CD4-positive, alpha-beta memory T cell (primary cell): Measurements from ENCODE around the gene PFKFB1. TPM values are rescaled to one million over a fixed set of nuclear protein-coding genes. Genes with fewer than 3 reads are reported as not detected.
A peak's percentile ranks its signal among the peaks of the same experiment; 100 is the strongest.

Experiments
- CTCF ChIA-PET: fragments of 350-600 bp; sonication (Branson Sonifier 250); formaldehyde crosslinking; loops from one replicate; lab custom pipeline; 2021; ENCODE audit warnings: inconsistent platforms; ENCODE audit not compliant: partially characterized antibody; lab: Charles Lee
- POLR2A ChIA-PET: fragments of 350-600 bp; sonication (Branson Sonifier 250); formaldehyde crosslinking; loops from one replicate; lab custom pipeline; 2021; ENCODE audit not compliant: partially characterized antibody; lab: Charles Lee
- DNase-seq, 5 donors: peaks; one replicate each; pipeline versions ENCODE4 v3.0.0 to v3.0.0-alpha.2; 2020 to 2022; ENCODE audit warnings: mixed read lengths in 1 of 5
- H3K27ac ChIP-seq: one replicate; pipeline ENCODE4 v1.7.0; 2013; ENCODE audit warnings: low read depth, low read length
- H3K27me3 ChIP-seq: 2 replicates; pipeline ENCODE4 v1.7.0; 2013; ENCODE audit warnings: mild to moderate bottlenecking, low read length, moderate library complexity; ENCODE audit not compliant: insufficient read depth
- H3K36me3 ChIP-seq: 2 replicates; pipeline ENCODE4 v1.7.0; 2013; ENCODE audit warnings: mild to moderate bottlenecking, low read length, moderate library complexity; ENCODE audit not compliant: insufficient read depth
- H3K4me1 ChIP-seq: 2 replicates; pipeline ENCODE4 v1.7.0; 2013; ENCODE audit warnings: mild to moderate bottlenecking, low read length, moderate library complexity; ENCODE audit not compliant: insufficient read depth
- H3K4me3 ChIP-seq, 2 donors: one replicate each; pipeline ENCODE4 v1.7.0; 2013; ENCODE audit warnings: low read length in 2 of 2, mild to moderate bottlenecking in 1 of 2
- H3K9me3 ChIP-seq, 2 donors: one replicate each; pipeline ENCODE4 v1.7.0; 2013; ENCODE audit warnings: low read length in 2 of 2, control low read depth in 1 of 2; ENCODE audit not compliant: control insufficient read depth in 1 of 2
- H3K27ac Mint-ChIP-seq, 7 donors: one replicate each; pipeline ENCODE4 v1.8.0; 2020 to 2021; ENCODE audit warnings: mixed read lengths in 7 of 7, mild to moderate bottlenecking in 6 of 7, inconsistent platforms in 3 of 7, moderate library complexity in 3 of 7
- H3K27me3 Mint-ChIP-seq, 2 donors: one replicate each; pipeline ENCODE4 v1.8.0; 2020 to 2021; ENCODE audit warnings: mixed read lengths in 2 of 2
- H3K36me3 Mint-ChIP-seq, 2 donors: one replicate each; pipeline ENCODE4 v1.8.0; 2020 to 2021; ENCODE audit warnings: mixed read lengths in 2 of 2, inconsistent platforms in 1 of 2, mild to moderate bottlenecking in 1 of 2
- H3K4me1 Mint-ChIP-seq, 4 donors: one replicate each; pipeline ENCODE4 v1.8.0; 2020 to 2021; ENCODE audit warnings: mixed read lengths in 4 of 4, mild to moderate bottlenecking in 1 of 4
- H3K4me3 Mint-ChIP-seq, 8 donors: one replicate each; pipeline ENCODE4 v1.8.0; 2020 to 2021; ENCODE audit warnings: mixed read lengths in 8 of 8, mild to moderate bottlenecking in 7 of 8, moderate library complexity in 6 of 8, inconsistent platforms in 3 of 8
- H3K9me3 Mint-ChIP-seq, 8 donors: one replicate each; pipeline ENCODE4 v1.8.0; 2020 to 2021; ENCODE audit warnings: mixed read lengths in 8 of 8, mild to moderate bottlenecking in 5 of 8, inconsistent platforms in 3 of 8, moderate library complexity in 1 of 8
- intact Hi-C: fragments of 100-400 bp; cut with micrococcal nuclease; formaldehyde crosslinking; loops from one replicate; pipeline ENCODE4 v1.15.1; 2023
- polyA plus RNA-seq, 2 donors: library from polyadenylated mRNA; unstranded; fragments of 300-500 nt; fragmentation: Illumina TruSeq; gene quantifications; one replicate each; pipeline ENCODE4 v1.2.3, GENCODE V29; 2021
- total RNA-seq, 2 experiments: library from RNA; stranded (reverse); gene quantifications; one replicate each; pipeline ENCODE4 v1.2.3, GENCODE V29; 2021

PFKFB1 gene
- total and polyA plus RNA-seq, 4 experiments from 2014 or later, result 0.35 to 0.78 TPM; not detected in 2

DNA sequence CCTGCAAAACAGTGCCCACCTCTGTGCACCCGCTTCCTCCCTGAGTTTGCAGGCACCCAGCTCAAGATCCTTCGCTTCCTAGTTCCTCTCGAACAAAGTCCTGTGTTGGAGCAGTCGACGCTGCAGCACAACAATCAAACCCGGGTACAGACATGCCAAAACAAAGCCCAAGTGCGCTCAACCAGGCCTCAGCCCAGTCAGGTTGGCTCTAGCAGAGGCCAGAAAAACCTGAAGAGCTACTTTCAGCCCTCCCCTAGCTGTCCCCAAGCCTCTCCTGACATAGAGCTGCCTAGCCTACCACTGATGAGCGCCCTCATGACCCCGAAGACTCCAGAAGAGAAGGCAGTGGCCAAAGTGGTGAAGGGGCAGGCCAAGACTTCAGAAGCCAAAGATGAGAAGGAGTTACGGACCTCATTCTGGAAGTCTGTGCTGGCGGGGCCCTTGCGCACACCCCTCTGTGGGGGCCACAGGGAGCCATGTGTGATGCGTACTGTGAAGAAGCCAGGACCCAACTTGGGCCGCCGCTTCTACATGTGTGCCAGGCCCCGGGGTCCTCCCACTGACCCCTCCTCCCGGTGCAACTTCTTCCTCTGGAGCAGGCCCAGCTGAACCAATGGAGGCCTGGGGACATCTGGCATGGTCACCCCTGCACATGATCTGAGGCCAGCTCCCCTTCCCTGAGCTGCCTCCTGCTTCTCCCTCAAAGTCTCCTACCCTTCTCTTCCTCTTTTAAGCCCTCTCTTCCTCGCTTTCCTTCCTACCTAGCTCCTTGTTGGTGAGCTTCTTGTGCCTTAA is 13.0 kb upstream of the PFKFB1 start:
- Histone ChIP-seq H3K4me3 (no peak overlapping the region), H3K27me3 (no peaks in the 10 kb centered on the region), H3K9me3 (no peaks in the 10 kb centered on the region), H3K27ac (no peak overlapping the region), H3K36me3 (peaks cover 8% of the 10 kb centered on the region), H3K4me1 (no peaks in the 10 kb centered on the region)
- no peak overlapping the region for H3K4me3 Mint-ChIP-seq
- H3K4me1 Mint-ChIP-seq, result peaks cover 0 to 10% (median 3%) of the 10 kb centered on the region in 4 donors
- no peaks in the 10 kb centered on the region for H3K27me3 Mint-ChIP-seq
- no peak for DNase-seq
- CTCF ChIA-PET, result no interaction called here
- H3K36me3 Mint-ChIP-seq, result peaks cover 18 to 39% of the 10 kb centered on the region in 2 donors
- H3K27ac Mint-ChIP-seq, result peak overlapping the region in 1 of 7 donors; percentile 6
- POLR2A ChIA-PET, result no interaction called here
- intact Hi-C loops, result no loop called here
- H3K9me3 Mint-ChIP-seq, result no peaks in the 10 kb centered on the region

DNA sequence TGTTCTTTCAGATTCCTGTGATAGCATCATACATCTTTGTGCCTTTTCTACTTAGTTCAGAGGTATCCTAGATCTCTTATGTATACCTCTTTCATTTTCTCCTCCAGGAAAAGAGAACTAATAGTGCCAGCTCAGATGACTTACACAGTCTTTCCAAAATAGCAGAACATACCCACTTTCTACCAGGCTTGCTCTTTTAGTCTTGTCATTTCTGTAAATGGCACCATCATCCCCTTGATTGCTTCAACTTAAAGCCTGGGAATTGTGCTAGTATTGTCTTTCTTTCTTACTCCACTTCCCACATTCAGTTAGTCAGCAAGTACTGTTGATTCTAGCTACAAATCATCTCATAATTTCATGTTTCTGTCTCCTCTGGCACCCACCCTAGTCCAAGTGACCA is 11.3 kb upstream of the PFKFB1 start:
- H3K27ac ChIP-seq, result no peak overlapping the region
- intact Hi-C loops, result no loop called here
- DNase-seq, result no peak
- peaks cover 8% of the 10 kb centered on the region for H3K36me3 ChIP-seq
- Mint-ChIP-seq H3K9me3 (no peaks in the 10 kb centered on the region), H3K4me1 (peaks cover 7 to 24% (median 13%) of the 10 kb centered on the region in 4 donors), H3K27ac (no peak overlapping the region), H3K4me3 (no peak overlapping the region), H3K36me3 (peaks cover 18 to 42% of the 10 kb centered on the region in 2 donors), H3K27me3 (no peaks in the 10 kb centered on the region)
- peaks cover 12% of the 10 kb centered on the region for H3K4me1 ChIP-seq
- ChIA-PET POLR2A (no interaction called here), CTCF (interaction anchor here (0.7 kb wide), 1 partner anchor 154 kb away, joined by 3 read pairs; no protein-coding TSS in a partner anchor)
- H3K27me3 ChIP-seq, result no peaks in the 10 kb centered on the region
- H3K4me3 ChIP-seq, result no peak overlapping the region
- no peaks in the 10 kb centered on the region for H3K9me3 ChIP-seq

DNA sequence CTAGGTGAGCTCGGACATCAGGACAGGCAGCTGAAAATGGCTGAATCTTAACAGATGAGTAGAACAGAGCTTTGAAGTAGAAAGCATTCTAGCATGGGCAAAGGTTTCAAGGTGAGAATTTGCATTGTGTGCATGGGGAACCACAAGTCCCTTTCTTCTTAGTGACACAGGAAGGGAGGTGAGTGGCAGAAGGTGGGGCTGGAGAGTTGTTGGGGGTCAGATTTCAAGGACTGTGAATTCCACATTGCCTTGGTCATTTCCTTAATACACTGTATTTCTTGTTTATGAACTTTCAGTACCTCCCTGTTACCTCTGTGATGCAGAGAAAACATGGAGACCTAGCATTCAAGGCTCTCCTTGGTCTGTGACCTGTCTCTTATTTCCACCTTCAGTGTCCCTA is 10.2 kb upstream of the PFKFB1 start:
- intact Hi-C loops, result loop anchor here (5.0 kb wide), 1 partner anchor 962 kb away; the partner anchor contains the start of gene PHF8
- Histone ChIP-seq H3K27me3 (no peaks in the 10 kb centered on the region), H3K27ac (no peak overlapping the region), H3K4me3 (no peak overlapping the region), H3K4me1 (peaks cover 15% of the 10 kb centered on the region), H3K9me3 (no peaks in the 10 kb centered on the region), H3K36me3 (peaks cover 8% of the 10 kb centered on the region)
- POLR2A ChIA-PET, result no interaction called here
- DNase-seq, result no peak
- CTCF ChIA-PET, result no interaction called here
- H3K9me3 Mint-ChIP-seq, result no peaks in the 10 kb centered on the region
- no peak overlapping the region for H3K4me3 Mint-ChIP-seq
- peaks cover 8 to 30% (median 18%) of the 10 kb centered on the region in 4 donors for H3K4me1 Mint-ChIP-seq
- no peaks in the 10 kb centered on the region for H3K27me3 Mint-ChIP-seq
- peaks cover 18 to 48% of the 10 kb centered on the region in 2 donors for H3K36me3 Mint-ChIP-seq
- H3K27ac Mint-ChIP-seq, result no peak overlapping the region

DNA sequence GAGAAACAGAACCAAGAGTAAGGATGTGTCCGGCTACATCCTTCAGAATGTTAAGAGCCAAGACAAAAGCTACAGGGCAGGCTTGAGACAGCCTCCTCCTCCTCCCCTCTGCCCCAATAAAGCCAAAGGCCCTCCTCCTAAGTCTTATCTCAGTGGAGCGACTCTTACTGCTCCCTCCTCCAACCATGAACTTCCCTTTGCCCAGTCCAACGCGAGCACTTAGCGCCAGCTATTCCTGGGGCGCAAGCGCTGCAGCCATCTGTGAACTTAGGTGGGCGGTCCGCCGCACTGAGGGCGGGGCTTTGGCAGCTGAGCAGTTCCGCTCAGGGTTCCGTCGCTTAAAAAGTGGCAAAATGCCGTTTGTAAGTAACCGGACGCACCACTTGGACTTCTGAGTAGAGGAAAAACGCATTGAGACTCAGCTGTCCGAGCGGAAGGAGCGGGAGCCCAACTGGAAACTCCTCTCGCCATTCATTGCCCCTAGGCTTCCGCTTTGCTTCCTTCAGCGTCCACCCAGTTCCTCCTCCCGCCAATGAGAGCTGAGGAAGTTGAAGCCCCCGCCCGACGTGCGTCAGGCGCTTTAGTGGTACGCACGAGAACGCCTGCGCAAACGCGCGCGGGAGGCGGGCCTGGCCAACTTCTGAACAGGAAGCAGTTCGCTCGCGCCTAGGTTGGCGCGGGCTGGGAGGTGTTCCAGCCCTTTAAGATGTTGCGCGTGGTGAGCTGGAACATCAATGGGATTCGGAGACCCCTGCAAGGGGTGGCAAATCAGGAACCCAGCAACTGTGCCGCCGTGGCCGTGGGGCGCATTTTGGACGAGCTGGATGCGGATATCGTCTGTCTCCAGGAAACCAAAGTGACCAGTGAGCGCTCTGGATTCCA is 6.0 kb upstream of the PFKFB1 start, which contains the start of gene APEX2:
TSS of gene APEX2 (plus strand) at position 647 of the 882 bp plus-strand sequence. CDS start at position 707, 60 bp downstream.
- H3K4me1 Mint-ChIP-seq, result peaks cover 8 to 29% (median 15%) of the 10 kb centered on the region in 4 donors
- H3K4me3 Mint-ChIP-seq, result peak within 1 kb of the TSS; percentile 94 to 97 (median 96)
- CTCF ChIA-PET, result interaction anchor here (0.6 to 1.8 kb wide), 3 partner anchors 59 to 361 kb away, joined by 3 to 4 read pairs (median 4); no protein-coding TSS in a partner anchor
- peak; percentile 83 to 91 (median 86) for DNase-seq
- Histone ChIP-seq H3K36me3 (no peaks in the 10 kb centered on the region), H3K4me3 (peak within 1 kb of the TSS; percentile 63 to 84), H3K4me1 (peaks cover 17% of the 10 kb centered on the region), H3K9me3 (no peaks in the 10 kb centered on the region), H3K27ac (peak within 1 kb of the TSS; percentile 91), H3K27me3 (no peaks in the 10 kb centered on the region)
- peaks cover 9 to 28% of the 10 kb centered on the region in 2 donors for H3K36me3 Mint-ChIP-seq
- intact Hi-C loops, result loop anchor here (1.0 to 5.0 kb wide), 4 partner anchors 161 to 958 kb away; partner anchors contain the start of gene PHF8
- H3K27me3 Mint-ChIP-seq, result no peaks in the 10 kb centered on the region
- H3K27ac Mint-ChIP-seq, result peak within 1 kb of the TSS; percentile 92 to 99 (median 97)
- POLR2A ChIA-PET, result interaction anchor here (0.8 to 2.2 kb wide), 17 partner anchors 9 to 1577 kb away, joined by 3 to 17 read pairs (median 5); partner anchors contain the start of genes FAM120C, GNL3L, MAGED2 and MAGEH1
- H3K9me3 Mint-ChIP-seq, result no peaks in the 10 kb centered on the region

DNA sequence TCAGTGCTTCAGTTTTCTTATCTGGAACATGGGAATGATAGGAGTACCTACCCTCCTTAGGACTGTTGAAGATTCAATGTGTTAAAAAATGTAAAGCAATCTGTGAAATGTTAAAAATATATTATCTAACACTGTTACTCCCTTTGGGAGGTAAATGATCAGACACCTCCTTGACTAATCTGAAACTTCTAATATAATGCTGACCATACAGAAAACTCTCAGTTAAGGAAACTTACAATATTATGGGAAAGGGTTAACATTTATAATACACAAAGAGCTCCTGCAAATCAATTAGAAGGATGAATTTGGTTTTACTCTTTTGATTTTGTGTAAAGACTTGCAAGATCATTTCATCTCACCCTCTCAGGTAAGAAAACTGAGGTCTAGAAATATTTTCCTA is 1.6 kb upstream of the PFKFB1 start:
- intact Hi-C loops, result no loop called here
- no peaks in the 10 kb centered on the region for H3K9me3 Mint-ChIP-seq

DNA sequence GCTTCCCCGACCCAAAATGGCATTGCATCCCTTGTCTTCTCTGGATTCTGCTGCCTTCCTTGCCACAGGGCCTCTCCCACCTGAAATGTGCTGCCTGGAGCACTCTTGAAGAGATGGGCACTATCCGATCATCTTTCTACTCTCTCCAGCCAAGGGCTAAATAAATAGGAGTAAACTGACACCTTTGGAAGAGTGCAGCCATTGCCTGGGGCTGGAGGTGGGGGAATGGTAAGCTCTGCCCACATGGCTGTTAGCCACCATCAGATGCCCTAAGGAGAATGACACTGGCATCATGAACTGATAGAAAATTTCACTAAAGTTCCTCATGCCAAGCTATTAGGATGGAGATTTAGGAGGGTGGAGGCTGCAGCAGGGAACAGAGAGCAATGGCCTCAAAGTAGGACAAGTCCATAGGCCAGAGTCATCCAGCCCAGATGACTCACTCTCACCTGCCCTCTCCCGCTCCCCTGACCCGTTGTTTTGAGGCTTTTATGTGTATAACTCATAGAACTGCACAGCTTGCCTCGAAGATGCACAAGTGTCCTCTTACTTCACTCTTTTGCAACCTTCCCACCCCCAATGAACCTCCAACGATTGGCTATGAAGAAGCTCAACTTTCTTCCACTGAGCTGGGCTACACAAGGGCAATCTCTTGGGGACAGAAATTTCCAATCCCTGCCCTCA is 822 bp upstream of the PFKFB1 start:
- H3K4me1 Mint-ChIP-seq, result peaks cover 0 to 8% (median 3%) of the 10 kb centered on the region in 4 donors
- Histone ChIP-seq H3K27ac (no peak overlapping the region), H3K27me3 (no peaks in the 10 kb centered on the region), H3K4me1 (peaks cover 6% of the 10 kb centered on the region), H3K9me3 (no peaks in the 10 kb centered on the region), H3K4me3 (no peak overlapping the region), H3K36me3 (no peaks in the 10 kb centered on the region)
- POLR2A ChIA-PET, result no interaction called here
- no peak overlapping the region for H3K27ac Mint-ChIP-seq
- intact Hi-C loops, result no loop called here
- no peaks in the 10 kb centered on the region for H3K27me3 Mint-ChIP-seq
- no peaks in the 10 kb centered on the region for H3K9me3 Mint-ChIP-seq
- DNase-seq, result no peak
- H3K36me3 Mint-ChIP-seq, result peaks cover 0 to 2% of the 10 kb centered on the region in 2 donors
- CTCF ChIA-PET, result no interaction called here
- no peak overlapping the region for H3K4me3 Mint-ChIP-seq

More for the DNA sequence above, 1.6 kb upstream of the PFKFB1 start:
- Mint-ChIP-seq H3K4me3 (no peak overlapping the region), H3K36me3 (peaks cover 0 to 8% of the 10 kb centered on the region in 2 donors), H3K27me3 (no peaks in the 10 kb centered on the region), H3K4me1 (peaks cover 1 to 12% (median 6%) of the 10 kb centered on the region in 4 donors), H3K27ac (no peak overlapping the region)
- Histone ChIP-seq H3K27me3 (no peaks in the 10 kb centered on the region), H3K4me3 (no peak overlapping the region), H3K9me3 (no peaks in the 10 kb centered on the region), H3K27ac (no peak overlapping the region), H3K36me3 (no peaks in the 10 kb centered on the region), H3K4me1 (peaks cover 6% of the 10 kb centered on the region)
- DNase-seq, result no peak
- ChIA-PET CTCF (no interaction called here), POLR2A (no interaction called here)
